Subcutaneous adipose tissue (tissue), 4 donors: Measurements from ENCODE around the gene C10orf62. TPM values are rescaled to one million over a fixed set of nuclear protein-coding genes. Genes with fewer than 3 reads are reported as not detected.

Experiments
- CTCF ChIP-seq: fragments of 450-650 bp; IDR thresholded peaks from one replicate; pipeline ENCODE4 v1.5.1; 2016; ENCODE audit warnings: low read depth, mild to moderate bottlenecking, control low read depth, antibody characterized with exemption, moderate library complexity
- total RNA-seq, 4 donors: library from RNA; depleted of rRNA; stranded (reverse); fragments of >200 nt; gene quantifications; one replicate each; pipeline ENCODE4 v1.1.0, GENCODE V29; 2016

C10orf62 gene
- total RNA-seq, 4 donors from 2014 or later = 0.44 to 0.94 TPM; not detected in 2

DNA sequence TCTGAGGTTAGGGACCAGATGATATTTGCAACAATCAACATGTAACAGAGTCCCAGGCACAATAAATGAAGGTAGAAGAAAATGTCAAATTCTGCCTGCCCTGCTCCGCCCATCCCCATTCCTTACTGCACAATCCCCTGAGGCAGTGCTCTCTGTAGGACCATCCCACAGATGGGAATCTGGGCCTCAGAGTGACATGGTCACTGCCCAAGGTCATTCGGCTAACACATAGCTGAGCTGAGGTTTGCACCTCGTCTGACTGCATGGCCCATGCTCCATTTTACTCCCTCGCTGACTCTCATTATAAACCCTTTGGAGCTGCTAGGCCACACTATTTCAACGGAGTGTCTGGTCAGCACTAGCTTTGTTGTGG lies 4.1 kb upstream of the C10orf62 start:
- no peak for TF ChIP-seq CTCF

- no peak for TF ChIP-seq CTCF
Observed at GRCh38 chr10:97587183-97587582, 2.3 kb upstream of the C10orf62 start.

DNA sequence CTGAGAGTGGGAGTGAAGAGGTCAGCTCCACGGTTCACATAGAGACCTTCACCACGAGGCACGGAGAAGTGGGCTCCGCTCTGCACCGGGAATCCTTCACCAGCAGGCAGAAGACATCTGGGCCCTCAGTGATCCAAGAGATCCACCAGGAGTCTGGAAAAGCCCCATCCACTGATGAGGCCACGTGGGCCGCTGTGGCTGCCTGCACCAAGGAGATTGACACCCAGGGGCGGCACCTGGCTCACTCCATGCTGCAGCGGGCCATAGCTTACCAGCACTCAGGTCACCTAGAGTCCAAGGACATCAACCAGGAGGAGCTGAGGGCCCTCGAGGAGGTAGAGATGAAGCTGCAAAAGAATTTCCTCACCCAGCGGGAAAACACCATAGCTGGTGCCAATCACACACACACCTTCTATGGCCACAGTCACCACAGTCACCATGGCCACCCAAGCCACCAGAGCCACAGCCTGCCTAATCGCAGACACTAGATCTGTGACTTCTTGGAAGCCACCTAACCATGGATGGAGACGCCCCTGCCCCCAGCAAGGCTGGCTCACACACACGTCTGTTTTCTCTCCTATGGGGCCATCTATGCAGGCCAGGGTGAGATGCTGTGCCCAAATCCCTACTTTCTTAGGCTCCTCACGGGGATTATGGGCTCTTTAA lies 694 bp downstream of the C10orf62 start:
- TF ChIP-seq CTCF = no peak

DNA sequence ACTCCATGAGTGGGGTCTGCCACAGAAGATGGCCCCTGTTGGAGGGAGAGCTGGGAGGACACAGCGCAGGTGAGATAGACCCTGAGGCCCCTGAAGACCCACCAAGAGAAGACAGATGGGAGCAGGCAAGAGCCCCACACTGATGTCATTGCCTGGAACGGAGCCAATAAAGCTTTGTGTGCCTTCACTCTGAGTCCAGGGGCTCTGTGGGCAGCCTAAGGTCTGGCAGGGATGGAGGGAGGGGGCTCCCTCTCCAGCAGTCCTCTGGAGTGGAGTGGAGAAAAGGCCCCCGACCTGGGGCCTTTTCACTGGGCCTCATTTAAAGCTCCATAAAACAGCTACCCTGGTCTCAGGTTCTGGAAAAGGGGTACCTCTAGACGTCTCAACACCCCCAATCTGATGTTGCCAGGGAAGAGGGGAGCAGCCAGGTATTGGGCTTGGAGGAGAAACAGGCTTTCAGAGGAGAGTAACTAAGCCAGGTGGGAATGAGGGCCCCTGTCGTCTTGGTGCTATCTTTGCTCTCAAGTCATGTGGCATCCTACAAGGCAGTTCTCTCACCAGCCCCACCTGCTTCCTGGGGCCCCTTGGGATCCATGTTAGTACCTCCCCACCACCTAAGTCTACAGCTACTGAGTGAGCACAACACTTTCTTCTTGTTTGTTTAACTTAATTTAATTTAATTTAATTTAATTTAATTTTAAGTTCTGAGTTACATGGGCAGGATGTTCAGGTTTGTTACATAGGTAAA lies 1.4 kb downstream of the C10orf62 start:
- no peak for TF ChIP-seq CTCF

DNA sequence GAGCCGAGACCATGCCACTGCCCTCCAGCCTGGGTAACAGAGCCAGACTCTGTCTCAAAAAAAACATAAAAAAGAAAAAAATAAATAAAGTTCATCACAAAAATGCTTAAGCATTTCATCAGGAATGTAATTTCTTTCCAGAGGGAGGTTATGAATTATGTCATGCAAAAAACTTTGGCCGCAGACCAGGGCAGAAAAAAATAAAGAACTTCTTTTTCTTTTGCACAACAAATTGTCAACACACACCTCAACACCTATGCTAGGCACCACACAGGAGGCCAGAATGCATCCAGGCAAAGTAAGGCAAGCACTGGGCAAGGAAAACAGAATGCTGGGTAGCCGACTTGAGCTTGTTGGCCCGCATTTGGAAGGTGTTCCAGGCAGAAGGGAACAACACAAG lies 3.9 kb downstream of the C10orf62 start:
- TF ChIP-seq CTCF = no peak

DNA sequence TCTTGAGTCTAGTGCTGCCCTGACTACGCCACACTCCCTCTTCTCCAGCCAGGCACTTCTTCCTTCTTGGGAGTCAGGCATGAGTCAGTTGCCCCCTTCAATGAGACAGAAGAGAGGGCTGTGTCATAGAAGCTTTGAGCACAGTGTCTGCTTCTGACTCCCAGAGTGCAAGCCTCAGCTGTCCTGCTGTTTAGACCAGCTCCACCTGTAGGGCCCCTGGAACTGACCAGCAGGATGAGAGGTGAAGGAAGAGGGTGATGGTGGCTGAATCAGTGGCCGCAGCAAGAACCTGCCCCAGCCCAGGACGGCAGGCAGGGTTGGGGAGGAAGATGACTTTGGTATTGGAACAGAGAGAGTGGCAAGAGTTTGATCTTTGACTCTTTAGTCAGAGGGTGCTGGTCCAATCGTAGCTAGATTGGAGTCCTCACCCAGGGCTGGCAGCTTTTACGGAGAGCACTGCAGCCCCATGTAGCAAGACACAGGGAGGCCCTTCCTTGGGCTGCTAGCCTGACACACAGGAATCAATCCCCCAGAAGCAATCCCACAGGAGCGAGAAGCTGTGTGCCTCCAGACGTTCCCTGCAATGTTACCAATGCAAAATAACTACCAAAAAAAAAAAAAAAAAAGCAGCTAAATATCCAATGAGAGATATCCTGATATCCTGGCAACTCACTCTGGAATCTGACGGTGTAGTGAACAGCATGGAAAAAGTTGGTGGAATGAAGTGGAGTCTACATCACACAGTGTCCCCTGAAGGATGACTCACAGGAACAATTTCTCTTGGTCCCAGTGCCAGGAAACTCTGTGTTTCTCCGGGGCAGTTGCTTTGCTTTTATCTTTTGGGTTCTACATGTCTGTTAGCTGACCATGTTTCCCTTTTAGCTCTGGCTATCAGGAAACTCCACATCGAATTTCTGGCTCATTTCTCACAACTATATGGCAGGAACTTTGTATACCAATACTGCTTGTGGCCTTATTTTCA lies 6.9 kb downstream of the C10orf62 start:
- TF ChIP-seq CTCF = no peak

DNA sequence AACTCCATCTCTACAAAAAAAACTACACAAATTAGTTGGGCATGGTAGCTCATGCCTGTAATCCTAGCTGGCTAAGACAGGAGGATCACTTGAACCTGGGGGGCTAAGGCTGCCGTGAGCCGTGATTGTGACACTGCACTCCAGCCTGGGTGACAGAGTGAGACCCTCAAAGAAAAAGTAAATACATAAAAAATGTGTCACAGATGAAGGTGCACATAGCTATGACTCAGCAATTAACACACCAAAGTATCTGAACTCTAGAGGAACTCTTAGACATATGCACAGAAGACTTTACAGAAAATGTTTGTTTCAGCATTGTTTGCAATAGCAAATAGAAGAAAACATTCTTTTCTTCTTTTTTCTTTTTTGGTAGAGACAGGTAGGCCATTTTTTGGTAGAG lies 8.3 kb downstream of the C10orf62 start:
- TF ChIP-seq CTCF = no peak
